Stimulated activated naive CD4-positive, alpha-beta T cell treated with Interleukin-2 at 50 U/mL for 16 hours (primary cell): ENCODE measurements around the gene CD300H.
"Not testable (repeated sequence)": the region's sequence is repeated elsewhere in the genome, so short reads cannot be mapped to it uniquely, and the experiment has no call there.

Experiments used
- DNase-seq: peaks from one replicate; lab custom pipeline; 2025; lab: John Stamatoyannopoulos, UW

The CD300H gene

GRCh38 chr17:74526681-74527080, 40.6 kb downstream of the CD300H start:
- no peak for DNase-seq

GRCh38 chr17:74525781-74526288, 41.5 kb downstream of the CD300H start:
- DNase-seq: no peak

GRCh38 chr17:74525465-74525725, 41.9 kb downstream of the CD300H start:
- no peak for DNase-seq

DNA sequence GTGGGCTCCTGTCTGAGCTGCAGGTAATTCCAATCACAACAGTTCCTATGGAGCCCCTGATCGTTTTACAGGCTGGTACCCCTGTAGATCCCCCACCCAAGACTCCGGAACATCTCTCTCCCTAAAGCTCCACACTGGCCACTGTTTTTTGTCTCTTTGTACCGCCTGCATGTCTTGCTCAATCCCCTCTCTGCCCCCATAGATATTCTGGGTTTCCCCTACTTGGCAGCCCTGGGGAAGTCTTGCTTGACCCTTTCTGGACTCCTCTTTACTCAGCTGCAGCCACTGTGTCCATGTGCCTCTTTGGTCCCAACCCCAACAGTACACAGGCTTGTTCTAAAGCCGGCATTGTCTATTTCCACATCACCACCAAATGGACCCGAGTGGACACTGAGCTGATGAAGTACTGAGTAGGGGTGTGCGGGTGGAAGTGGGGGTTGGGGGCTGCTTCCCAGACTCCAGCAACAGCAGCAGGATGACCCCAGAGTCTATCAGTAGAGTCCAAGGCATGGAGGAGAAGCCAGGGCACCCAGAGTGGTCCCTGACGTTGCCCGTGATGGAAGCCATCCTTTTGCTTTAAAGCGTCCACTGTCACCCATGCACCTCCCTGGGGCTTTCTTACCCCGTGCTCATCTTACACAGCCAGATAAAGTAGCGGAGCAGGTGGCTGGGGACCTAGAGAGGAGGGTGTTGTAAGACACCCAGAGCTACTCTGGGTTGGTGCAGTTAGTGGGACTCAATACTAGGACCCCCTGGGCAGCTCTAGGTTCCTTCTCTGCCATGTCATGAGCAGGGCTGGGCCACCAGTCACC, 42.5 kb downstream of the CD300H start:
- no peak for DNase-seq

DNA sequence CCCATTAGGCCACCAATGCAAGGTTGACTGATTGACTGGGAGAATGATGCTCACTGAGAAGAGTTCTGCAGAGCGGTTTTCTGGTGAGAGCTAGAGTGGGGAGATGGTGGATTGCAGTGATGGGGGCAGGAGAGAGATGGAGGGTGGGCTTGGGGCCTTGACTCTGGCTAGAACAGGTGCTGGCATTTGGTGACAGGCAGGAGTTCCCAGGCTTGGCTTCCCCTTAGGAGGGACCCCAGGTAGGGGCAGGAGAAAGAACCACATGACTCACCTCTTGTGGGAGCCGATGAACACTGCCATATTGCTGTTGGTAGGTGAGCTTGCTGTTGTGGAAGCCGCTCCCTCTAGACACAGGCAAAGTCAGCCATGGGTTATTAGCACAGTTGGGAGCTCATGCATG, 44.0 kb downstream of the CD300H start:
- no peak for DNase-seq

GRCh38 chr17:74522381-74523105, 44.8 kb downstream of the CD300H start:
- no peak for DNase-seq

- no peak for DNase-seq
These were observed 45.6 kb downstream of the CD300H start for GRCh38 chr17:74521701-74522201.

DNA sequence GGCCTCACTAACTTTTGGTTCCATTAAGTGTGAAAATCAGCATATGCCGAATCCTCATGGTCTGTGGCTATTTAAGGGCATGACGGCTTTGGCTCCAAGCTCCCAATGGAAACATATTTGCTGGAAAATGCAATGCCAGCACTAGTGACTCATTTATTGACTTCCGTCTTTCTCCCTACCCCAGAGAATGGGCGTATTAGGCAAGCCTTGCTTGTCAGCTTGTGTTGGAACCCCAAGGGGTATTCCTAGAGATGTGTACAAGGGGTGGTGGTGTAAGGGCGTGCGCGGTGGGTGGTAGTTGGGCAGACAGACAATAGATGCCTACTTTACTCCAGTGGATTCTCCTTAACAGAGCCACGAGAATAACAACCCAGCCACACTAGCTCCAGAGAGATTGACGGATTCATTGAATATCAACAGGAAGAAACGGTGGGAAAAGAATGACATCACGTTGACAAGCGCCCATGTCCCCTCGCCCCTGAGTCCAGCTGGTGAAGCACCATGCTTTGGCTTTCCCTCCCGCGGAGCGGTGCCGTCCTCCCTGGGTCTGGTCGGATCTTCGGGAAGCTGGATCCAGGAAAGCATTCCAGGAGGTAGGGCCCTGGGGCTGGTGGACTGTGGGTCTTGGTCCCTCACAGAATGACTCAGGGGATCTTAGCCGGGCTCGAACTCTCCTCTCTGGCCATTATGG, 46.4 kb downstream of the CD300H start:
- DNase-seq: no peak

DNA sequence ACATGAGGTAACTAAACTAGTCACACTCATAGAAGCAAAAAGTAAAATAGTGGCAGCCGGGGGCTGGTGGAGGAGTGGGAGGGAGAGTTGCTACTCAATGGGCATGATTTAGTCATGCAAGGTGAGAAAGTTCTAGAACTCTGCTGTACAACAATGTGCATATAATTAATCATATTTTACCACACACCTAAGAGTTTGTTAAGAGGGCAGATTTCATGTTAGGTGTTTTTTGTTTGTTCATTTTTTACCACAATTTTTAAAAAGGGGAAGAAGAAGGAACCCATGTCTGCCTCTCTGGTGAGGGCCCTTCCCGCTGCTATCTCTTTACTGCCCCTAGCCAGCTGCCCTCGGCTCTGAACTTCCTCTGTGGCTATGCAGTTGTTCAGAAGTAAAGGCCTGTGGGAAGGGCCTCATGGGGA, 47.3 kb downstream of the CD300H start:
- no peak for DNase-seq

GRCh38 chr17:74518413-74518981, 48.8 kb downstream of the CD300H start:
- not testable (repeated sequence) for DNase-seq

- DNase-seq: no peak
These were observed 50.6 kb downstream of the CD300H start for GRCh38 chr17:74516561-74517328.

DNA sequence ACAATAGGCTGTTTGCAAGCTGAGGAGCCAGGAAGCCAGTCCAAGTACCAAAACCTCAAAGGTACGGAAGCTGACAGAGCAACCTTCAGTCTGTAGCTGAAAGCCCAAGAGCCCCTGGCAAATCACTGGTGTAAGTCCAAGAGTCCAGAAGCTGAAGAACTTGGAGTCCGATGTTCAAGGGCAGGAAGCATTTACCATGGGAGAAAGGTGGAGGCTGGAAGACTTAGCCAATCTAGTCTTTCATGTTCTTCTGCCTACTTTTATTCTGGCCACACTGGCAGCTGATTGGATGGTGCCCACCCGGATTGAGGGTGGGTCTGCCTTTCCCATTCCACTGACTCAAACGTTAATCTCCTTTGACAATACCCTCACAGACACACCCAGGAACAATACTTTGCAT, 51.4 kb downstream of the CD300H start:
- DNase-seq: no peak

DNA sequence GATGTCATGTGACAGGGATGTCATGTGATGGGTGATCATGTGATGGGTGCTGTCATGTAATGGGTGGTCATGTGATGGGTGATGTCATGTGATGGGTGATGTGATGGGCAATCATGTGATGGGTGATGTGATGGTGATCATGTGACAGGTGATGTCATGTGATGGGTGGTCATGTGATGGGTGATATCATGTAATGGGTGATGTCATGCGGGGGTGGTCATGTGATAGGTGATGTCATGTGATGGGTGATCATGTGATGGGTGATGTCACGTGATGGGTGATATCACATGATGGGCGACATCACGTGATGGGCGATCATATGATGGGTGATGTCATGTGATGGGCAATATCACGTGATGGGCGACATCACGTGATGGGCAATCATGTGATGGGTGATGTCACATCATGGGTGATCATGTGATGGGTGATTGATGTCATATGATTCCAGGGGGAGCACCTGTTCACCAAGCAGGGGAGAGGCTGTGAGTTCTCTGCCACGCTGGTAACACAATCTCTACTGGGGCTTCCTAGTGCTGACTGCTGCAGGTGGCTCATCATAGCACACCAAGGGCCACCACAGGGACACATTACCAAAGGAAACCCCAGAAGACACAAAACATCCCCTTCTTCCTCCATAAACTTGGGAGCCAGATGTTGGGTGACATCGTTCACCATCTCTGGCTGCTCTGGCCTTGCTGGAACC, 52.5 kb downstream of the CD300H start:
- DNase-seq: no peak

DNA sequence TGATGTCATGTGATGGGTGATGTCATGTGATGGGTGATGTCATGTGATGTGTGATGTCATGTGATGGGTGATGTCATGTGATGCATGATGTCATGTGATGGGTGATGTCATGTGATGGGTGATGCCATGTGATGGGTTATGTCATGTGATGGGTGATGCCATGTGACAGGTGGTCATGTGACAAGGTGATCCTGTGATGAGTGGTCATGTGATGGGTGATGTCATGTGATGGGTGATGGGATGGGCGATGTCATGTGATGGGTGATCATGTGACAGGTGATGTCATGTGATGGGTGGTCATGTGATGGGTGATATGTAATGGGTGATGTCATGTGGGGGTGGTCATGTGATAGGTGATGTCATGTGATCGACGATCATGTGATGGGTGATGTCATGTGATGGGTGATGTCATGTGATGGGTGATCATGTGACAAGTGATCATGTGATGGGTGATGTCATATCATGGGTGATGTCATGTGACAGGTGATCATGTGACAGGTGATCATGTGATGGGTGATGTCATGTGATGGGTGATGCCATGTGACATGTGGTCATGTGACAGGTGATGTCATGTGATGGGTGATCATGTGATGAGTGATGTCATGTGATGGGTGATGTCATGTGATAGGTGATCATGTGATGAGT, 53.2 kb downstream of the CD300H start:
- peak; percentile 10 for DNase-seq

DNA sequence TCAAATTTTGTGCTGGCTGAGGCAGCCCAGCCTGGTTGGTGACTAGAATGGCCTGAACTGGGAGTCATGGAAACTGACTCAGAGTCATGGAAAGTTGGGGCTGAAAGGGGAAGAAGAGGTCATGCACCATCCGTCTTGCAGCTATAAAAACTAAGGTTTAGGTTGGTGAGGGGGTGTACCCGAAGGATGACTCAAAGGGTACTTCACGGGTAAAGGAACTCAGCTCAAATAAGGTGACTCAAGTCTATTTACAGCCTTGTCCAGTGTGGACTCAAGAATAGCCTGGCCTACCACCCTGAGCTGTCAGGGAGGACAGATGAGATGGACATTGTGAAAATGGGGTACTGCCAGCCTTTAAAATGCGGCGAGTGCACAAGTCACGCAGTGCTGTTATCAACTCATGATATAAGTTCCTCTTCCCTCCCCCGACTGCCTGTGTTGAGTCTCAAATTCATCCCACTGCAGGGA, 54.7 kb downstream of the CD300H start:
- DNase-seq: no peak

DNA sequence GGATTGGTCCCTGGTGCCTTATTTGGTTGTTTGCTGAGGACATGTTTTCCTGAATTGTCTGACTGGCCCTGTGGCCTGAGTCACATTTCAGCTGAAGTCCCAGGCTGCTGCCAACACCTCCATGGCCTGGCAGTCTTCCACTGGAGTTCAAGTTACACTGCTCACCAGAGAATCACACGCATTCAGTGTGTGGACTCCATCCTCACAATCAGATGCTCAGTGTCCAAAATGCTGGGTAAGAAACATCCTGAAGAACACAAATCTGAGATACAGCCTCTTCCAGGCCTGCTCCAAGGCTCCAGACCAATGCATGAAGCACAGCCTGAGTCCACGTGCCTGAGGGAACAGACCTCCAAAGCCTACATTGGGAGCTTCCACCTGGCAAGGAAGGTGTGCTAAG, 55.3 kb downstream of the CD300H start:
- no peak for DNase-seq
